Ishikawa (cell line): Measurements from ENCODE around the gene RNF157.

Experiments
- EP300 ChIP-seq: IDR thresholded peaks from 2 replicates; pipeline ENCODE4 v1.6.1; 2012; ENCODE audit warnings: borderline replicate concordance
- RAD21 ChIP-seq: IDR thresholded peaks from 2 replicates; pipeline ENCODE4 v1.6.1; 2012; ENCODE audit warnings: low read depth
- USF1 ChIP-seq: IDR thresholded peaks from 2 replicates; pipeline ENCODE4 v1.6.1; 2012
- YY1 ChIP-seq: IDR thresholded peaks from 2 replicates; pipeline ENCODE4 v1.6.1; 2012; ENCODE audit warnings: low read depth

GRCh38 chr17:76138234-76138895, 101.9 kb downstream of the RNF157 start:
- TF ChIP-seq USF1 (0 out of 2 replicates have a peak, but pooled peaks have one; percentile 4), RAD21 (no peak), YY1 (no peak), EP300 (peak; percentile 39; the same call in 1 of the 2 replicates)
